Raji (cell line): ENCODE data around the gene ARGFX.

Source experiments
- POLR2A ChIP-seq: IDR thresholded peaks from 2 replicates; pipeline ENCODE4 v1.6.1; 2011; ENCODE audit warnings: low read depth, low read length, control low read depth; ENCODE audit not compliant: insufficient read depth

ARGFX gene

GRCh38 chr3:121567649-121568048 lies at the start of gene ARGFX:
Gene ARGFX, plus strand, starts transcription at chr3:121567949. Its CDS starts 2,765 bp downstream, at chr3:121570714.
- no peak for TF ChIP-seq POLR2A

DNA sequence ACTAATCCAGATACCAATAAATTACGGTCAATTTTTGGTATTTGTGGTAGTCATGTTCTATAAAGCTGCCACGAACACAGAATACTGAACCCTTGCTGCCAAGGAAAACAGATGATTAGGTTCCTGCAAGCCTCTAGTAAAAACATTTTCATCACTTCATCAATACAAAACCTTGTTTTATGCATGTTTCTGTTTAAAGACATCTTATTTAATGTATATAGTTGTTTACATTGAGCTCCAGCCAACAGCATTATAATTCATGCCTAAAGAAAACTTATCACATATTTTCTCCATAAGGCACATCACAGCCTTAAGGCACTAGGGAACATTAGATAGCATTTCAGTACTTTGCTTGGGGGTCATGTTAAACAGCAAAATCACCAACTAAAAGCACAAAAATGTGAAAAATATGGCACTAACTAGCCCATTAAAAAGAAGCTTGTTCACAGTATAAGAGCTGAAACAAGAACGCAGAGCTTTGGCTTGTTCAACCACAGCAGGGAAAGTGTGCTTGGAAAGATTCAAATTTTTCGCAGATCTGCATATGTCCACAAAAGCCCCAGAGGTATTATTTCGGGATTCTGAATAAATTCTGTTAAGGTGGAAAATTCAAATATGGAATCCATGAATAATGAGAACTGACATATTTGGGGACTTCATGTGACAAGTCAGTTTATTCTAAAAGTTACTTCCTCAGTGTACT lies 49.6 kb upstream of the ARGFX start:
- TF ChIP-seq POLR2A = no peak

DNA sequence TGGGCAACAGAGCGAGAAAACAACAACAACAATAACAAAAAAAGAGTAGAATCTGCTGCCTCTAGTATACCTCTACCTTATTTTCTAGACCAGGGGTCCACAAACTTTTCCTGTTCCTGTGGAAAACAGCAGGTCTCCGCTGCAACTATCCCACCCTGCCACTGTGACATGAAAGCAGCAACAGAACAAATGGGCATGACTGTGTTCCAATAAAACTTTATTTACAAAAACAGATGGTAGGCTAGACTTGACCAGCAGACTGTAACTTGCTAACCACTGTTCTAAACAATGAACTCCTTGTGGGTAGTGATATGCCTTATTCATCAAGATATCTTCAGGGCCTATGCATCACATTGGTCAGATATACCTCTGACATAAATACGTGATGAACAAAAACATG lies 47.2 kb upstream of the ARGFX start:
- TF ChIP-seq POLR2A = no peak

DNA sequence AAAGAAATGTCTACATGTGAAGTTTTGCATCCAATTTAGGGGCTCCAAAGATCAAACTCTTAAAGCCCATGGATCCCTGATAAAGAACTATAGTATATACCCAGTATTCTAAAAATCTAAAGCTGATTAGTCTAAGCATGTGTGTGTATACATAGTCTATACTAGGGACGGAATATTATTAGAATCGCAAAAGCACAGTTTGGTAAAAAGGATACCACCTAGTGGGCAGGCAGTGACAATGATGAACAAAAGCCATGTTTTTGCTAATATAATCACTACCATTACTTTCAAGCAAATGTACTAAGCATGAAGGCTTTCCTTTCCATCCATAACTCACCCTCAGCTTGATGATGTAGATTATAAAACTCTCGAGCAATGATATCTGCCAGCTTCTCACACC lies 38.4 kb upstream of the ARGFX start:
- TF ChIP-seq POLR2A = no peak

- TF ChIP-seq POLR2A = no peak
These were observed 36.5 kb upstream of the ARGFX start for GRCh38 chr3:121531269-121531668.

DNA sequence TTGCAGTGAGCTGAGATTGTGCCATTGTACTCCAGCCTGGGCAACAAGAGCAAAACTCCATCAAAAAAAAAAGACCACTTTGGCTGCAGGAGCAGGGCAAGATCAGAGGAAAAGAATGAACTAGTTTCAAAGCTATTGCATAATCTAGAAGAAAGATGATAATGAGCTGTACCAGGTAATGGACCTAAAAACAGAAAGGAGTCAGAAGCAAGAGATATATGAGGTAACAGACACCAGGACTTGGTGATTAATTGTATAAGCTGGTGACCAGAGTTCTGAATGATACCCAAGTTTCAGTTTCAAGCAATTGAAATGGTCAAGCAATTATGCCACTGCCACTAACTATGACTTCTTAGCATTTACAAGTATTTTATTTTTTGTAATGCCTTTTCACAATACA lies 24.8 kb upstream of the ARGFX start:
- no peak for TF ChIP-seq POLR2A

GRCh38 chr3:121545049-121545573 lies 22.6 kb upstream of the ARGFX start:
- no peak for TF ChIP-seq POLR2A

- TF ChIP-seq POLR2A = peak; percentile 85
These were observed 21.9 kb upstream of the ARGFX start, which contains the start of gene POLQ for GRCh38 chr3:121545574-121546455. Gene POLQ, minus strand, starts transcription at chr3:121545988. Its CDS starts 111 bp downstream, at chr3:121545877.

GRCh38 chr3:121552379-121552778 lies 15.4 kb upstream of the ARGFX start:
- TF ChIP-seq POLR2A = no peak

GRCh38 chr3:121552797-121553196 lies 15.0 kb upstream of the ARGFX start:
- TF ChIP-seq POLR2A = no peak

- TF ChIP-seq POLR2A = no peak
These were observed 10.3 kb upstream of the ARGFX start for GRCh38 chr3:121557426-121557934.

GRCh38 chr3:121562148-121562547 lies 5.6 kb upstream of the ARGFX start:
- TF ChIP-seq POLR2A = no peak

DNA sequence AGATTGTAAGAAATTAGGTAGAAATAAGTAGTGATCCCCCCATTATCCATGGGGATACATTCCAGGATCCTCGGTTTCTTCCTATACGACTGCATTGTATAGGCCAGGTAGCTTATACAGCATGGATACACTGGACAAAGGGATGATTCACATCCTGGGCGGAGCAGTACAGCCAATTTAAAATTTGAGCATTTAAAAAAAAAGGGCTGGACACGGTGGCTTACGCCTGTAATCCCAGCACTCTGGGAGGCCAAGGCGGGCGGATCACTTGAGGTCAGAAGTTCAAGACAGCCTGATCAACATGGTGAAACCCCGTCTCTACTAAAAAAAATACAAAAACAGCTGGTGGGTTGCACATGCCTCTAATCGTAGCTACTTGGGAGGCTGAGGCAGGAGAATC lies 976 bp upstream of the ARGFX start:
- no peak for TF ChIP-seq POLR2A

DNA sequence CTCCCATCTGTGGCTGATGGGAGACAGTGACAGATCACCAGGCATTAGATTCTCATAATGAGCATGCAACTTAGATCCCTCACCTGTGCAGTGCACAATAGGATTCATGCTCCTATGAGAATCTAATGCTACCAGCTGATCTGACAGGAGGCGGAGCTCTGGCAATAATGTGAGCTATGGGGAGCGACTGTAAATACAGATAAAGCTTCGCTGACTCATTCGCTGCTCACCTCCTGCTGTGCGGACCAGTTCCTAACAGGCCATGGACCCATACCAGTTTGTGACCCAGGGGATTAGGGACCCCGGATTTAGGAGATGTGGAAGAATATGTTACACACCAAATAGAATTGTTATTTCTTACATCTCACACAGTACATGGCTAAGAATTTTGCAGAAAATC lies 6.7 kb downstream of the ARGFX start:
- no peak for TF ChIP-seq POLR2A

DNA sequence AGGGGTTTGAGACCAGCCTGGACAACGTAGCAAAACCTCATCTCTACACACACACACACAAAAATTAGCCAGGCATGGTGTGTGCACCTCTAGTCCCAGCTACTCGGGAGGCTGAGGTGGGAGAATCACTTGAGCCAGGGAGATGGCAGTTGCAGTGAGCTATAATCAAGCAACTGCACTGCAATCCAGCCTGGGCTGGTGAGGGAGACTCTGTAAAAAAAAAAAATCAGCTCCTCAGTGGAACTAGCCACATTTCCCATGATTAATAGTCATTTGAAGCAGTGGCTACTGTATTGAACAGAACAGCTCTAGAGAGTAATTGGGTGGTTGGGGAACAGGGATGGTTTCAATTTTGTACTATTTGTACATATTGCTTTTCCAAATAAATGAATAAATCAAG lies 13.9 kb downstream of the ARGFX start:
- no peak for TF ChIP-seq POLR2A

DNA sequence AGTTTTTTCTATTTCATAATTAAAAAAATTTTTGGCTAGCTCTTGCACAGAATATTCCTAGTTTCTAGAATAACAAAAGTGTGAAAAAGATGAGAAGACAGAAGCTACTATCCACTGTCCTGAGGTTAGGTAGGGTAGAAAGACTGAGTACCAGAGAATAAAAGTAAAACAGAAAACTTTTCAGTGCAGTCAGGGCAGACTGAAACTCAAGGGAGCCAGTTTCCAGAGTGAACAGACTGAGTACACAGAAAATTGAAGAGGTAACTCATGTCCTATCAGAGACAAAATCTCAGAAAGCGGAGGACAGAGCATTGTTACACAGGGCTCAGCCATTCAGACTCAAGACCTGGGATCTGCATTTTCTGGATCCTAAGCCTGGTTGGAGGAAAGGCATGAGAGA lies 16.7 kb downstream of the ARGFX start:
- TF ChIP-seq POLR2A = no peak
